PC-3 (cell line): ENCODE results near the gene ACSBG1. TPM values are rescaled to one million over a fixed set of nuclear protein-coding genes. Genes with fewer than 3 reads are reported as not detected.

Source experiments
- ATAC-seq: fragments of 200-7000 bp; cut with Tn5 transposase; 2 replicates; pipeline ENCODE4 v1.9.1; 2020; ENCODE audit warnings: mild to moderate bottlenecking, moderate library complexity
- Bru-seq: library from RNA; stranded (reverse); fragments of 400-500 nt; gene quantifications from one replicate; lab custom pipeline; 2021; lab: Mats Ljungman, UMichigan
- BruChase-seq, 2 experiments: library from RNA; stranded (reverse); fragments of 400-500 nt; gene quantifications; one replicate each; lab custom pipeline; 2021; lab: Mats Ljungman, UMichigan
- BruUV-seq: library from RNA; stranded (reverse); fragments of 400-500 nt; replicated peaks from 2 replicates; lab custom pipeline; 2021; lab: Mats Ljungman, UMichigan
- CTCF ChIA-PET: fragments of 300-600 bp; sonication (Branson Sonifier 250); formaldehyde crosslinking; loops from one replicate; lab custom pipeline; 2022; ENCODE audit warnings: antibody characterized with exemption; lab: Charles Lee
- POLR2A ChIA-PET: fragments of 300-600 bp; sonication (Branson Sonifier 250); formaldehyde crosslinking; loops from one replicate; lab custom pipeline; 2022; ENCODE audit warnings: antibody characterized with exemption; ENCODE audit not compliant: unreplicated experiment; lab: Charles Lee
- DNase-seq: peaks from one replicate; pipeline ENCODE4 v3.0.0-alpha.2; 2015
- H2AFZ ChIP-seq: fragments of 300-600 bp; sonication (generic); 2 replicates; pipeline ENCODE4 v1.6.0; 2016; ENCODE audit warnings: antibody characterized with exemption, low read length
- H3F3A ChIP-seq: fragments of 300-600 bp; sonication (generic); one replicate; pipeline ENCODE4 v1.6.0; 2017; ENCODE audit warnings: antibody characterized with exemption, low read length, control low read depth, mild to moderate bottlenecking; ENCODE audit not compliant: unreplicated experiment
- H3K27ac ChIP-seq: fragments of 300-600 bp; sonication (generic); 2 replicates; pipeline ENCODE4 v1.5.1; 2016; ENCODE audit warnings: mild to moderate bottlenecking, low read length
- H3K27me3 ChIP-seq: fragments of 300-600 bp; sonication (generic); 2 replicates; pipeline ENCODE4 v1.6.1; 2016; ENCODE audit warnings: low read length, mixed read lengths
- H3K36me3 ChIP-seq: fragments of 300-600 bp; sonication (generic); 2 replicates; pipeline ENCODE4 v1.6.1; 2016; ENCODE audit warnings: low read depth, mixed run types, low read length, mixed read lengths
- H3K4me1 ChIP-seq: fragments of 300-600 bp; sonication (generic); 2 replicates; pipeline ENCODE4 v1.5.1; 2016; ENCODE audit warnings: low read length; ENCODE audit not compliant: insufficient read depth
- H3K4me2 ChIP-seq: fragments of 300-600 bp; sonication (generic); 2 replicates; pipeline ENCODE4 v1.6.0; 2016; ENCODE audit warnings: low read length
- H3K4me3 ChIP-seq: fragments of 300-600 bp; sonication (generic); 2 replicates; pipeline ENCODE4 v1.5.1; 2016; ENCODE audit warnings: mild to moderate bottlenecking, low read length, mixed read lengths
- H3K79me2 ChIP-seq: fragments of 300-600 bp; sonication (generic); 2 replicates; pipeline ENCODE4 v1.6.1; 2017; ENCODE audit warnings: low read length, mixed read lengths
- H3K9ac ChIP-seq: fragments of 300-600 bp; sonication (generic); 2 replicates; pipeline ENCODE4 v1.6.0; 2016; ENCODE audit warnings: mild to moderate bottlenecking, low read length
- H3K9me2 ChIP-seq: fragments of 300-600 bp; sonication (generic); replicated peaks from 2 replicates; pipeline ENCODE4 v1.6.1; 2016; ENCODE audit warnings: mixed run types, low read length, mixed read lengths
- H3K9me3 ChIP-seq: fragments of 300-600 bp; sonication (generic); 2 replicates; pipeline ENCODE4 v1.6.1; 2016; ENCODE audit warnings: low read length, mixed read lengths
- H4K20me1 ChIP-seq: fragments of 300-600 bp; sonication (generic); 2 replicates; pipeline ENCODE4 v1.6.1; 2016; ENCODE audit warnings: low read length, mixed read lengths
- EZH2 ChIP-seq: fragments of 300-600 bp; sonication (generic); IDR thresholded peaks from one replicate; pipeline ENCODE4 v1.6.1; 2017; ENCODE audit warnings: antibody characterized with exemption, mild to moderate bottlenecking, low read length; ENCODE audit not compliant: unreplicated experiment
- EZH2phosphoT487 ChIP-seq: fragments of 300-600 bp; sonication (generic); IDR thresholded peaks from 2 replicates; pipeline ENCODE4 v1.6.1; 2018; ENCODE audit warnings: mild to moderate bottlenecking, antibody characterized with exemption, low read length, borderline replicate concordance
- intact Hi-C: fragments of 100-400 bp; cut with micrococcal nuclease; formaldehyde crosslinking; loops from 2 replicates; pipeline ENCODE4 v1.9.0; 2023
- long read RNA-seq: library from polyadenylated mRNA; unstranded; transcript quantifications from one replicate; pipeline ENCODE4 v2.0.0, GENCODE V29; 2021; ENCODE audit not compliant: unreplicated experiment
- total RNA-seq: library from RNA; depleted of rRNA; stranded (reverse); fragments of >200 nt; gene quantifications from 2 replicates; pipeline ENCODE4 v1.2.3, GENCODE V29; 2014; rRNA removed
- TF ChIP-seq, protein P1 (sequence below): fragments of 300-600 bp; sonication (generic); conservative IDR thresholded peaks from 2 replicates; pipeline ENCODE4 v1.5.1; 2017; ENCODE audit warnings: antibody characterized with exemption, low read depth, mild to moderate bottlenecking, low read length

ACSBG1 gene, protein sequence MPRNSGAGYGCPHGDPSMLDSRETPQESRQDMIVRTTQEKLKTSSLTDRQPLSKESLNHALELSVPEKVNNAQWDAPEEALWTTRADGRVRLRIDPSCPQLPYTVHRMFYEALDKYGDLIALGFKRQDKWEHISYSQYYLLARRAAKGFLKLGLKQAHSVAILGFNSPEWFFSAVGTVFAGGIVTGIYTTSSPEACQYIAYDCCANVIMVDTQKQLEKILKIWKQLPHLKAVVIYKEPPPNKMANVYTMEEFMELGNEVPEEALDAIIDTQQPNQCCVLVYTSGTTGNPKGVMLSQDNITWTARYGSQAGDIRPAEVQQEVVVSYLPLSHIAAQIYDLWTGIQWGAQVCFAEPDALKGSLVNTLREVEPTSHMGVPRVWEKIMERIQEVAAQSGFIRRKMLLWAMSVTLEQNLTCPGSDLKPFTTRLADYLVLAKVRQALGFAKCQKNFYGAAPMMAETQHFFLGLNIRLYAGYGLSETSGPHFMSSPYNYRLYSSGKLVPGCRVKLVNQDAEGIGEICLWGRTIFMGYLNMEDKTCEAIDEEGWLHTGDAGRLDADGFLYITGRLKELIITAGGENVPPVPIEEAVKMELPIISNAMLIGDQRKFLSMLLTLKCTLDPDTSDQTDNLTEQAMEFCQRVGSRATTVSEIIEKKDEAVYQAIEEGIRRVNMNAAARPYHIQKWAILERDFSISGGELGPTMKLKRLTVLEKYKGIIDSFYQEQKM
- total RNA-seq = 0.36 and 0.40 TPM in 2 replicates
- Bru-seq, nascent RNA = percentile 8 among the genes with signal in this experiment
- percentile 11 among the genes with signal in this experiment for BruChase-seq, experiment 1, labeled RNA remaining after a 6-hour chase
- percentile 8 among the genes with signal in this experiment for BruChase-seq, experiment 2, labeled RNA remaining after a 2-hour chase
- long read RNA-seq, partial matches to known transcripts = 0 of 1 reads
- long read RNA-seq, other reads (novel, unspliced or antisense) = 1 of 1 reads

DNA sequence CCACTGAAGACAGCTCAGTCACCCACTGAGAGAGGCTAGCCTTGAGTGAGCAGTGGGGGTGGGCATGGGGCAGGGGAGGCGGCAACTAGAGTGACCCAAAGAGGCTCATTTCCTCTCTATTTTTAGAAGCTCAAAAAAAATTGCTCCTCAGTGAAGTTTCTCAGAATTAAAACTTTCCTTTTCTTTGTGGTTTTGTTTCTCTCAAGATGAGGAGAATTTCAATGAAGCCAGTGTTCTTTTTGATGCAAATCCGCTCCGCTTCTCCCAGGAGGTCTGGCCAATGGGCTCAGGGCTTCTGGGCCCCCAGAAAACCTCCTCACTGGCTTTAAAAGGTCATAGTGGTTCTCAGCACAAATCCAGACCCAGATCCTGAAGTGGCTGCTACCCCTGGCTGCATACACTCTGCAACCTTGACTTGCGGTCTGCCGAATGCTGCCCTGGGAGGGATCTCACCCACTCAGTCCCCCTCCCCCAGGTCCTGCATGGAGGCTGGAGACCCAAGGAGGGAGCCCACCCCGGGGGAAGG is at the start of gene ACSBG1:
TSS of gene ACSBG1 (minus strand) at position 51 of the 526 bp plus-strand sequence. CDS start 64 bp downstream, outside the sequence.
- H3K27ac ChIP-seq = no peak within 1 kb of the TSS
- H3K36me3 ChIP-seq = no peaks in the 10 kb centered on the region
- no peaks in the 10 kb centered on the region for H3K9me2 ChIP-seq
- no peaks in the 10 kb centered on the region for H3K27me3 ChIP-seq
- no TSS peak for BruUV-seq
- ATAC-seq (no peak), DNase-seq (no peak)
- no peaks in the 10 kb centered on the region for H3K79me2 ChIP-seq
- H3F3A ChIP-seq = no peaks in the 10 kb centered on the region
- no peaks in the 10 kb centered on the region for H3K9me3 ChIP-seq
- ChIA-PET CTCF (no interaction called here), POLR2A (no interaction called here)
- H3K4me1 ChIP-seq = no peaks in the 10 kb centered on the region
- H3K4me2 ChIP-seq = no peak within 1 kb of the TSS
- no peak within 1 kb of the TSS for H2AFZ ChIP-seq
- intact Hi-C loops = no loop called here
- H3K4me3 ChIP-seq = no peak within 1 kb of the TSS
- TF ChIP-seq EZH2phosphoT487 (no peak), EZH2 (no peak)
- TF ChIP-seq, protein P1, sequence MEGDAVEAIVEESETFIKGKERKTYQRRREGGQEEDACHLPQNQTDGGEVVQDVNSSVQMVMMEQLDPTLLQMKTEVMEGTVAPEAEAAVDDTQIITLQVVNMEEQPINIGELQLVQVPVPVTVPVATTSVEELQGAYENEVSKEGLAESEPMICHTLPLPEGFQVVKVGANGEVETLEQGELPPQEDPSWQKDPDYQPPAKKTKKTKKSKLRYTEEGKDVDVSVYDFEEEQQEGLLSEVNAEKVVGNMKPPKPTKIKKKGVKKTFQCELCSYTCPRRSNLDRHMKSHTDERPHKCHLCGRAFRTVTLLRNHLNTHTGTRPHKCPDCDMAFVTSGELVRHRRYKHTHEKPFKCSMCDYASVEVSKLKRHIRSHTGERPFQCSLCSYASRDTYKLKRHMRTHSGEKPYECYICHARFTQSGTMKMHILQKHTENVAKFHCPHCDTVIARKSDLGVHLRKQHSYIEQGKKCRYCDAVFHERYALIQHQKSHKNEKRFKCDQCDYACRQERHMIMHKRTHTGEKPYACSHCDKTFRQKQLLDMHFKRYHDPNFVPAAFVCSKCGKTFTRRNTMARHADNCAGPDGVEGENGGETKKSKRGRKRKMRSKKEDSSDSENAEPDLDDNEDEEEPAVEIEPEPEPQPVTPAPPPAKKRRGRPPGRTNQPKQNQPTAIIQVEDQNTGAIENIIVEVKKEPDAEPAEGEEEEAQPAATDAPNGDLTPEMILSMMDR = no peak
- no peak within 1 kb of the TSS for H3K9ac ChIP-seq
- no peaks in the 10 kb centered on the region for H4K20me1 ChIP-seq

GRCh38 chr15:78282324-78282723 is 48.0 kb upstream of the ACSBG1 start:
- no peaks in the 10 kb centered on the region for H3K9me3 ChIP-seq
- no peak for TF ChIP-seq EZH2phosphoT487
- TF ChIP-seq, protein P1 = no peak
- TF ChIP-seq EZH2 = no peak
- no peaks in the 10 kb centered on the region for H3K4me1 ChIP-seq
- no TSS peak for BruUV-seq
- H3F3A ChIP-seq = no peaks in the 10 kb centered on the region
- H3K4me2 ChIP-seq = no peak overlapping the region
- ATAC-seq (no peak), DNase-seq (no peak)
- ChIA-PET CTCF (no interaction called here), POLR2A (interaction anchor here (0.6 kb wide), 1 partner anchor 226 kb away, joined by 3 read pairs; no protein-coding TSS in a partner anchor)
- H3K36me3 ChIP-seq = peaks cover 41% of the 10 kb centered on the region
- no peak overlapping the region for H3K9ac ChIP-seq
- no peak overlapping the region for H2AFZ ChIP-seq
- no peak overlapping the region for H3K4me3 ChIP-seq
- no peaks in the 10 kb centered on the region for H4K20me1 ChIP-seq
- no peak overlapping the region for H3K27ac ChIP-seq
- H3K79me2 ChIP-seq = no peaks in the 10 kb centered on the region
- intact Hi-C loops = no loop called here
- no peaks in the 10 kb centered on the region for H3K27me3 ChIP-seq
- no peaks in the 10 kb centered on the region for H3K9me2 ChIP-seq
